ENCODE measurements around the gene TOB1.

DNA sequence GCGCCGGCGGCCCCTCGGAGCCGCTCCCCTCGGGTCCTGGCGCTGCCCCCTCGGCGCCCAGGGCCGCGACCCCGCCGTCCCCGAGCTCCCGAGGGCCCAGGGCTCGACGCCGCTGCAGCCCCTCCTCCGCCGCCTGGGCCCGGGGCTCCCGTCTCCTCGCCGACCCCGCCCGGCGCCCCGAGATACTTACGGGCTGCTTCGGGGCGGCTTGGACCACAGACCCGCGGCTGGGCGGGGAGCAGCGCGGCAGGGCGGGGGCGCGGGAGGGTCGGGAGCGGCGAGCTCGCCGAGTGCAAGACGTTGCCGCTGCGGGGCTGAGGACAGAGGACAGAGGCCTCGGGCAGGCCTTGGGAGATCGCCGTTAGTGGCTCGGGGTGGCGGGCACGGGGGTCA lies 290 bp downstream of the TOB1 start:
- TF ChIP-seq, protein P1, sequence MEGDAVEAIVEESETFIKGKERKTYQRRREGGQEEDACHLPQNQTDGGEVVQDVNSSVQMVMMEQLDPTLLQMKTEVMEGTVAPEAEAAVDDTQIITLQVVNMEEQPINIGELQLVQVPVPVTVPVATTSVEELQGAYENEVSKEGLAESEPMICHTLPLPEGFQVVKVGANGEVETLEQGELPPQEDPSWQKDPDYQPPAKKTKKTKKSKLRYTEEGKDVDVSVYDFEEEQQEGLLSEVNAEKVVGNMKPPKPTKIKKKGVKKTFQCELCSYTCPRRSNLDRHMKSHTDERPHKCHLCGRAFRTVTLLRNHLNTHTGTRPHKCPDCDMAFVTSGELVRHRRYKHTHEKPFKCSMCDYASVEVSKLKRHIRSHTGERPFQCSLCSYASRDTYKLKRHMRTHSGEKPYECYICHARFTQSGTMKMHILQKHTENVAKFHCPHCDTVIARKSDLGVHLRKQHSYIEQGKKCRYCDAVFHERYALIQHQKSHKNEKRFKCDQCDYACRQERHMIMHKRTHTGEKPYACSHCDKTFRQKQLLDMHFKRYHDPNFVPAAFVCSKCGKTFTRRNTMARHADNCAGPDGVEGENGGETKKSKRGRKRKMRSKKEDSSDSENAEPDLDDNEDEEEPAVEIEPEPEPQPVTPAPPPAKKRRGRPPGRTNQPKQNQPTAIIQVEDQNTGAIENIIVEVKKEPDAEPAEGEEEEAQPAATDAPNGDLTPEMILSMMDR (conservative IDR thresholded peaks at IDR 0.05; ENCODE audit: low read depth in 2 of 2): no peak
- TF ChIP-seq EZH2 (IDR thresholded peaks at IDR 0.05; ENCODE audit: low read depth, unreplicated experiment): no peak
- no peak for TF ChIP-seq POLR2AphosphoS5 (IDR thresholded peaks at IDR 0.05; ENCODE audit: low read depth)
- no peak for TF ChIP-seq EZH2phosphoT487 (IDR thresholded peaks at IDR 0.05; ENCODE audit: unreplicated experiment)
- TF ChIP-seq, protein P2, sequence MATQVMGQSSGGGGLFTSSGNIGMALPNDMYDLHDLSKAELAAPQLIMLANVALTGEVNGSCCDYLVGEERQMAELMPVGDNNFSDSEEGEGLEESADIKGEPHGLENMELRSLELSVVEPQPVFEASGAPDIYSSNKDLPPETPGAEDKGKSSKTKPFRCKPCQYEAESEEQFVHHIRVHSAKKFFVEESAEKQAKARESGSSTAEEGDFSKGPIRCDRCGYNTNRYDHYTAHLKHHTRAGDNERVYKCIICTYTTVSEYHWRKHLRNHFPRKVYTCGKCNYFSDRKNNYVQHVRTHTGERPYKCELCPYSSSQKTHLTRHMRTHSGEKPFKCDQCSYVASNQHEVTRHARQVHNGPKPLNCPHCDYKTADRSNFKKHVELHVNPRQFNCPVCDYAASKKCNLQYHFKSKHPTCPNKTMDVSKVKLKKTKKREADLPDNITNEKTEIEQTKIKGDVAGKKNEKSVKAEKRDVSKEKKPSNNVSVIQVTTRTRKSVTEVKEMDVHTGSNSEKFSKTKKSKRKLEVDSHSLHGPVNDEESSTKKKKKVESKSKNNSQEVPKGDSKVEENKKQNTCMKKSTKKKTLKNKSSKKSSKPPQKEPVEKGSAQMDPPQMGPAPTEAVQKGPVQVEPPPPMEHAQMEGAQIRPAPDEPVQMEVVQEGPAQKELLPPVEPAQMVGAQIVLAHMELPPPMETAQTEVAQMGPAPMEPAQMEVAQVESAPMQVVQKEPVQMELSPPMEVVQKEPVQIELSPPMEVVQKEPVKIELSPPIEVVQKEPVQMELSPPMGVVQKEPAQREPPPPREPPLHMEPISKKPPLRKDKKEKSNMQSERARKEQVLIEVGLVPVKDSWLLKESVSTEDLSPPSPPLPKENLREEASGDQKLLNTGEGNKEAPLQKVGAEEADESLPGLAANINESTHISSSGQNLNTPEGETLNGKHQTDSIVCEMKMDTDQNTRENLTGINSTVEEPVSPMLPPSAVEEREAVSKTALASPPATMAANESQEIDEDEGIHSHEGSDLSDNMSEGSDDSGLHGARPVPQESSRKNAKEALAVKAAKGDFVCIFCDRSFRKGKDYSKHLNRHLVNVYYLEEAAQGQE (IDR thresholded peaks at IDR 0.05; ENCODE audit: unreplicated experiment): no peak
- no peak for TF ChIP-seq ZNF114 (CRISPR knock-in tag; IDR thresholded peaks at IDR 0.05)
- TF ChIP-seq JUNB (IDR thresholded peaks at IDR 0.05; ENCODE audit: unreplicated experiment): no peak
- TF ChIP-seq CREB1 (CRISPR knock-in tag; IDR thresholded peaks at IDR 0.05; ENCODE audit: low read depth): no peak
- TF ChIP-seq, protein P3, sequence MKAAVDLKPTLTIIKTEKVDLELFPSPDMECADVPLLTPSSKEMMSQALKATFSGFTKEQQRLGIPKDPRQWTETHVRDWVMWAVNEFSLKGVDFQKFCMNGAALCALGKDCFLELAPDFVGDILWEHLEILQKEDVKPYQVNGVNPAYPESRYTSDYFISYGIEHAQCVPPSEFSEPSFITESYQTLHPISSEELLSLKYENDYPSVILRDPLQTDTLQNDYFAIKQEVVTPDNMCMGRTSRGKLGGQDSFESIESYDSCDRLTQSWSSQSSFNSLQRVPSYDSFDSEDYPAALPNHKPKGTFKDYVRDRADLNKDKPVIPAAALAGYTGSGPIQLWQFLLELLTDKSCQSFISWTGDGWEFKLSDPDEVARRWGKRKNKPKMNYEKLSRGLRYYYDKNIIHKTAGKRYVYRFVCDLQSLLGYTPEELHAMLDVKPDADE (IDR thresholded peaks at IDR 0.05): no peak
- no peak for TF ChIP-seq NANOG (IDR thresholded peaks at IDR 0.05; ENCODE audit: borderline replicate concordance)
- no peak for TF ChIP-seq STAT1 (IDR thresholded peaks at IDR 0.05; ENCODE audit: unreplicated experiment)
- no peak for TF ChIP-seq ZNF331 (CRISPR knock-in tag; IDR thresholded peaks at IDR 0.05; ENCODE audit: low read depth)
